Activated B cell treated with CpG ODN at 0.5 μM for 24 hours (primary cell): Measurements from ENCODE around the gene CSNK1D. TPM values are rescaled to one million over a fixed set of nuclear protein-coding genes. Genes with fewer than 3 reads are reported as not detected.

Experiments used
- ATAC-seq: fragments of 200-7000 bp; cut with Tn5 transposase; one replicate; pipeline ENCODE4 v1.10.0; 2021; ENCODE audit warnings: low read depth, mild to moderate bottlenecking, moderate library complexity
- CTCF ChIA-PET: fragments of 350-600 bp; sonication (Branson Sonifier 250); formaldehyde crosslinking; loops from one replicate; lab custom pipeline; 2021; ENCODE audit warnings: antibody characterized with exemption; lab: Charles Lee
- POLR2A ChIA-PET: fragments of 350-600 bp; sonication (Branson Sonifier 250); formaldehyde crosslinking; loops from one replicate; lab custom pipeline; 2021; ENCODE audit warnings: antibody characterized with exemption; lab: Charles Lee
- DNase-seq: peaks from one replicate; pipeline ENCODE4 v3.0.0; 2022
- H3K27ac Mint-ChIP-seq: one replicate; pipeline ENCODE4 v1.8.0; 2020; ENCODE audit warnings: mixed read lengths
- H3K27me3 Mint-ChIP-seq: one replicate; pipeline ENCODE4 v1.8.0; 2021; ENCODE audit warnings: mixed read lengths
- H3K36me3 Mint-ChIP-seq: one replicate; pipeline ENCODE4 v1.8.0; 2021; ENCODE audit warnings: low read depth, mixed read lengths
- H3K4me1 Mint-ChIP-seq: one replicate; pipeline ENCODE4 v1.8.0; 2021; ENCODE audit warnings: mixed read lengths
- H3K4me3 Mint-ChIP-seq: one replicate; pipeline ENCODE4 v1.8.0; 2020; ENCODE audit warnings: mild to moderate bottlenecking, mixed read lengths
- H3K9me3 Mint-ChIP-seq: one replicate; pipeline ENCODE4 v1.8.0; 2020; ENCODE audit warnings: mixed read lengths
- CTCF ChIP-seq: fragments of 200-600 bp; IDR thresholded peaks from one replicate; pipeline ENCODE4 v1.8.0; 2022; ENCODE audit warnings: antibody characterized with exemption, mild to moderate bottlenecking
- intact Hi-C: fragments of 100-400 bp; cut with micrococcal nuclease; formaldehyde crosslinking; loops from one replicate; pipeline ENCODE4 v1.15.1; 2024
- total RNA-seq: library from RNA; stranded (reverse); gene quantifications from 2 replicates; pipeline ENCODE4 v1.2.3, GENCODE V29; 2022

CSNK1D gene
- total RNA-seq, 1 donor from 2014 or later, result 170 TPM

GRCh38 chr17:82242977-82243647, 30.4 kb downstream of the CSNK1D start:
- H3K27me3 Mint-ChIP-seq, result no peaks in the 10 kb centered on the region
- intact Hi-C loops, result no loop called here

DNA sequence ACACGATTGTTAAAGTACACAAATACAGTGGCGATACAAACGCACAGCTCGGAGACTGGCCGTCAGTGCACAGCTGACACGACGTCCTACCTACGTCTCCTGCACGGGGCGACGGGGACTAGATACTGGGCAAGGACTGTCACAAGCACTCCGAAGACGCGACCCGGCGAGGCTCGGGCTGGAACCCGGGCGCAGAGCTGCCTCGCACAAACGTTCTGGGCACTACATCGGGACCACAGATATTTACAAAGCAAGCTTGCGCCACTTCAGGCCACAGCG, 30.9 kb downstream of the CSNK1D start:
- POLR2A ChIA-PET, result interaction anchor here (1.0 to 1.3 kb wide), 2 partner anchors 14 to 60 kb away, joined by 3 read pairs; partner anchors contain the start of gene SLC16A3
- Mint-ChIP-seq H3K4me1 (peaks cover 41% of the 10 kb centered on the region), H3K9me3 (no peaks in the 10 kb centered on the region), H3K4me3 (no peak overlapping the region), H3K27ac (no peak overlapping the region), H3K36me3 (peaks cover 62% of the 10 kb centered on the region), H3K27me3 (no peaks in the 10 kb centered on the region)
- TF ChIP-seq CTCF, result no peak
- CTCF ChIA-PET, result interaction anchor here (1.2 kb wide), 1 partner anchor 78 kb away, joined by 3 read pairs; no protein-coding TSS in a partner anchor
- intact Hi-C loops, result no loop called here
- DNase-seq, result no peak
- ATAC-seq, result no peak

More at GRCh38 chr17:82242977-82243647, 30.4 kb downstream of the CSNK1D start:
- no peaks in the 10 kb centered on the region for H3K9me3 Mint-ChIP-seq
- H3K27ac Mint-ChIP-seq, result no peak overlapping the region
- ChIA-PET POLR2A (interaction anchor here (1.0 to 1.3 kb wide), 2 partner anchors 14 to 49 kb away, joined by 3 read pairs; partner anchors contain the start of gene SLC16A3), CTCF (interaction anchor here (1.2 kb wide), 1 partner anchor 78 kb away, joined by 3 read pairs; no protein-coding TSS in a partner anchor)
- no peak for DNase-seq
- peaks cover 67% of the 10 kb centered on the region for H3K36me3 Mint-ChIP-seq
- TF ChIP-seq CTCF, result no peak
- H3K4me3 Mint-ChIP-seq, result no peak overlapping the region
- no peak for ATAC-seq
- peaks cover 40% of the 10 kb centered on the region for H3K4me1 Mint-ChIP-seq

- POLR2A ChIA-PET, result interaction anchor here (0.9 to 1.4 kb wide), 5 partner anchors 13 to 64 kb away, joined by 3 to 7 read pairs (median 3); partner anchors contain the start of gene SLC16A3
- no peak for DNase-seq
- H3K9me3 Mint-ChIP-seq, result no peaks in the 10 kb centered on the region
- peaks cover 61% of the 10 kb centered on the region for H3K36me3 Mint-ChIP-seq
- H3K4me3 Mint-ChIP-seq, result no peak overlapping the region
- ATAC-seq, result no peak
- peaks cover 41% of the 10 kb centered on the region for H3K4me1 Mint-ChIP-seq
- CTCF ChIA-PET, result interaction anchor here (0.9 to 1.2 kb wide), 2 partner anchors 36 to 79 kb away, joined by 3 read pairs; no protein-coding TSS in a partner anchor
- no peaks in the 10 kb centered on the region for H3K27me3 Mint-ChIP-seq
- no peak for TF ChIP-seq CTCF
- H3K27ac Mint-ChIP-seq, result no peak overlapping the region
- intact Hi-C loops, result no loop called here
Observed at GRCh38 chr17:82241926-82242697, 31.4 kb downstream of the CSNK1D start.

- peaks cover 53% of the 10 kb centered on the region for H3K36me3 Mint-ChIP-seq
- no peak for DNase-seq
- ATAC-seq, result peak; percentile 13
- no peak overlapping the region for H3K27ac Mint-ChIP-seq
- intact Hi-C loops, result no loop called here
- peak overlapping the region; percentile 11 for H3K4me3 Mint-ChIP-seq
- no peaks in the 10 kb centered on the region for H3K27me3 Mint-ChIP-seq
- ChIA-PET POLR2A (interaction anchor here (0.7 to 1.4 kb wide), 5 partner anchors 13 to 1018 kb away, joined by 3 to 7 read pairs (median 3); partner anchors contain the start of gene SLC16A3), CTCF (interaction anchor here (0.9 kb wide), 1 partner anchor 35 kb away, joined by 3 read pairs; no protein-coding TSS in a partner anchor)
- H3K4me1 Mint-ChIP-seq, result peaks cover 37% of the 10 kb centered on the region
- H3K9me3 Mint-ChIP-seq, result no peaks in the 10 kb centered on the region
- no peak for TF ChIP-seq CTCF
Observed at GRCh38 chr17:82241183-82241925, 32.1 kb downstream of the CSNK1D start.
